Measurements from ENCODE around the gene TBC1D22A. TPM values are rescaled to one million over a fixed set of nuclear protein-coding genes. Genes with fewer than 3 reads are reported as not detected.

Gene TBC1D22A
- total RNA-seq, 6 experiments from 2014 or later: 20.4 to 24.1 (median 22.2) TPM

DNA sequence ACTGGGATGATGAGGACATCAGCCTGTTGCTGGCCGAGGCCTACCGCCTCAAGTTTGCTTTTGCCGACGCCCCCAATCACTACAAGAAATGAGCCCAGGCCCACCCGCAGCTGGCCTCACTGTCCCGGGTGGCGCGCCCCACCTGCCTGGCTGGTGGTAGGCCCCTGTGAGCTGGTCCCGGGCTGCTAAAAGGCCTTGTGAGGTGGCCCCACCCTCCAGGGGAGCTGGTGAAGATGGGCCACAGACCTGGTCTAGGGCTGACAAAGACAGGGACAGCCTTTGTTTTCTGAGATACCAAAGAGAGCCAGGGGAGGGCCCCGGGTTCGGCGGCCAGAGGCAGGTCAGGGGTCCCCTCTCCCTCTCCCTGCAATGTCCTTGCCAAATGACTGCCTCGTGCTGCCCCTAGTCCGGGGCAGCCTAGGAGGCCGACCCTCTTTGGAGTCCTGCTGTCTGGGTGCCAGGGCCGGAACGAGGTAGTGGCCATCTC is 411.1 kb downstream of the TBC1D22A start:
- TF ChIP-seq, protein P1, sequence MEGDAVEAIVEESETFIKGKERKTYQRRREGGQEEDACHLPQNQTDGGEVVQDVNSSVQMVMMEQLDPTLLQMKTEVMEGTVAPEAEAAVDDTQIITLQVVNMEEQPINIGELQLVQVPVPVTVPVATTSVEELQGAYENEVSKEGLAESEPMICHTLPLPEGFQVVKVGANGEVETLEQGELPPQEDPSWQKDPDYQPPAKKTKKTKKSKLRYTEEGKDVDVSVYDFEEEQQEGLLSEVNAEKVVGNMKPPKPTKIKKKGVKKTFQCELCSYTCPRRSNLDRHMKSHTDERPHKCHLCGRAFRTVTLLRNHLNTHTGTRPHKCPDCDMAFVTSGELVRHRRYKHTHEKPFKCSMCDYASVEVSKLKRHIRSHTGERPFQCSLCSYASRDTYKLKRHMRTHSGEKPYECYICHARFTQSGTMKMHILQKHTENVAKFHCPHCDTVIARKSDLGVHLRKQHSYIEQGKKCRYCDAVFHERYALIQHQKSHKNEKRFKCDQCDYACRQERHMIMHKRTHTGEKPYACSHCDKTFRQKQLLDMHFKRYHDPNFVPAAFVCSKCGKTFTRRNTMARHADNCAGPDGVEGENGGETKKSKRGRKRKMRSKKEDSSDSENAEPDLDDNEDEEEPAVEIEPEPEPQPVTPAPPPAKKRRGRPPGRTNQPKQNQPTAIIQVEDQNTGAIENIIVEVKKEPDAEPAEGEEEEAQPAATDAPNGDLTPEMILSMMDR (IDR thresholded peaks at IDR 0.05): no peak
- Mint-ChIP-seq H3K36me3 (ENCODE audit: low read depth) (peaks cover 7% of the 10 kb centered on the region; the same call in 1 of the 2 replicates), H3K4me3 (no peak overlapping the region), H3K27me3 (ENCODE audit: insufficient read depth) (peaks cover 4% of the 10 kb centered on the region), H3K27ac (no peak overlapping the region), H3K4me1 (ENCODE audit: low read depth) (no peaks in the 10 kb centered on the region), H3K9me3 (peaks cover 10% of the 10 kb centered on the region; the same call in 1 of the 2 replicates)
- no peak for DNase-seq

DNA sequence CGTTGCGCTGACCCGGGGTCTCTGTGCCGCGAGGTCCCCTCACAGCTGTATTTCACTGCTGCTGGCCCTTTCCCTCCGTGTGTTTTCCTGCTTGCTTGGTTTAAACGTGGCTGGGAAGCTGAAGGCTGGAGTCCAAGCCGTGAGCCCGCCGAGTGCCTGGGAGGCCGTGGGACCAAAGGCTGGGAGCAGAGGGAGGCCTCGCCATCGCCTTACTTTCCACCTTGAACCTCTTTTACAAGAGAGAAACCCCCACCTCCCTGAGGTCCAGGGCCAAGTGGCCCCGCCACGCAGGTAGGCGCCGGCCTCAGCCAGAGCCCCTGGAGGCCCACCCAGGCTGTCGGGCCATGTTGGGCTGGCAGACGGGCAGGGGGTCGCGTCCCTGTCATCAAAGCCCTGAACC is 411.6 kb downstream of the TBC1D22A start:
- no peak overlapping the region for H3K27ac Mint-ChIP-seq
- peaks cover 7% of the 10 kb centered on the region; the same call in 1 of the 2 replicates for H3K36me3 Mint-ChIP-seq (ENCODE audit: low read depth)
- H3K4me1 Mint-ChIP-seq (ENCODE audit: low read depth): no peaks in the 10 kb centered on the region
- no peak for DNase-seq
- TF ChIP-seq, protein P1 (IDR thresholded peaks at IDR 0.05): no peak
- peaks cover 4% of the 10 kb centered on the region for H3K27me3 Mint-ChIP-seq (ENCODE audit: insufficient read depth)
- H3K9me3 Mint-ChIP-seq: peaks cover 15% of the 10 kb centered on the region; the same call in 1 of the 2 replicates
- no peak overlapping the region for H3K4me3 Mint-ChIP-seq

DNA sequence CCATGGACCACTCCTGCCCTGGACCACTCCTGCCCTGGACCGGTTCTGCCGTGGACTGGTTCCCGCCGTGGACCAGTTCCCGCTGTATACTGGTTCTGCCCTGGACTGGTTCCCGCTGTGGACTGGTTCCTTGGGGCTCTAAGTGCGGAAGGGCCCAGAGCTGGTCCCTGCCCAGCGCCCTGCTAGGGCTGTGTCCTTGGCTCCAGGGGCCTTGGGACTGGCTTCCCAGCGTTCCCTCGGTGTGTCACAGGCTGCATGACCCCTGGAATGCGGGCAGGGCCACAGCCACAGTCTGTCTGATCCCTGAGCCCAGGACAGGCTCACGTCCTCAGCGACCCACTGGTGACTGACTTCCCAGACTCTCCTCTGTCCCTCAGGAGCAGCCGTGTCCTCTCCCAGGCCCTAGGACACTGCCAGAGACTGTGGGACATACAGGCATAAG is 412.2 kb downstream of the TBC1D22A start:
- DNase-seq: no peak
- H3K36me3 Mint-ChIP-seq (ENCODE audit: low read depth): peaks cover 7% of the 10 kb centered on the region; the same call in 1 of the 2 replicates
- H3K9me3 Mint-ChIP-seq: peaks cover 21% of the 10 kb centered on the region; the same call in 1 of the 2 replicates
- TF ChIP-seq, protein P1 (IDR thresholded peaks at IDR 0.05): no peak
- H3K4me1 Mint-ChIP-seq (ENCODE audit: low read depth): no peaks in the 10 kb centered on the region
- no peak overlapping the region for H3K4me3 Mint-ChIP-seq
- H3K27ac Mint-ChIP-seq: no peak overlapping the region
- peaks cover 4% of the 10 kb centered on the region for H3K27me3 Mint-ChIP-seq (ENCODE audit: insufficient read depth)

DNA sequence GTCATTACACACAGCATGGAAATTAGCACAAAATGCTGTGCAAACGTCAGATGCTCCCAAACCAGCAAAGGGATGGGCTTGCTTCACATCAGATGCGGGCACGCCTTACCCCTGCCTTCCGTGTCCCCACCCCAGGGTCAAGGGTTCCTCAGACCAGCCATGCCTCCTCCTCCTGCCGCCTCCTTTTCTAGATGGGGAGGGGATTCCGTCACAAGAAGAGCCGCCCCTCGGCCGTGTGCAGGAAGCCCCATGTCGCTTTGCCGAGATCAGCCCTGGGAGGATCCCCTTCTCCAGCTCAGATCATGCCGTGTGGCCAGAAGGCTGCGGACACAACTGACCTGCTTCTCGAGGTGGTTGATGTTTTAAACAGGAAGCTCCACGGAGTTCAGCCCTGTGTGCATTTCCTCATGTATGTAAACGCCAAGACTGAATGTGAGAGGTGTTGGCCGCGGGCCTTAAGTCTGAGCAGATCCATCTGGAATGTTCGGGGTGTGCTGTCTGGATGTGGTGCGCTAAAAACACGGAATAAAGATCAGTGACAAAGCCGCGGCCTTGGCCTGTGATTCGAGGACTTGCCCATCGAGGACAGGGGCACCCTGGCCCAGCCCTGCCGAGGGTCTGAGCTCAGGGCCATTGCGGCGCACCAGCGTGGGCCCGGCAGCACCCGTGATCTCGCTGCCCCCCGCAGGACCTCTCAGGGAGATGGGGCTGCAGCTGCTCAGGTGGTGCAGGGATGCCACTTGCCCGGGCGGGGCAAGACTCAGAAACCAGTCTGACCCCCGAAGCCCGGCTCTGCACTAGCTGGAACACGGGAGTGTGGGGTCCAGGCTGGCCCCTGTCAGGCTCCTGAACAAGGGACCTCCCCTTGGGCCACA is 412.9 kb downstream of the TBC1D22A start:
- Mint-ChIP-seq H3K9me3 (peaks cover 26% of the 10 kb centered on the region; the same call in 1 of the 2 replicates), H3K36me3 (ENCODE audit: low read depth) (peaks cover 7% of the 10 kb centered on the region; the same call in 1 of the 2 replicates), H3K4me3 (no peak overlapping the region), H3K27me3 (ENCODE audit: insufficient read depth) (peaks cover 5% of the 10 kb centered on the region), H3K4me1 (ENCODE audit: low read depth) (no peaks in the 10 kb centered on the region), H3K27ac (no peak overlapping the region)
- DNase-seq: no peak
- TF ChIP-seq, protein P1 (IDR thresholded peaks at IDR 0.05): no peak

DNA sequence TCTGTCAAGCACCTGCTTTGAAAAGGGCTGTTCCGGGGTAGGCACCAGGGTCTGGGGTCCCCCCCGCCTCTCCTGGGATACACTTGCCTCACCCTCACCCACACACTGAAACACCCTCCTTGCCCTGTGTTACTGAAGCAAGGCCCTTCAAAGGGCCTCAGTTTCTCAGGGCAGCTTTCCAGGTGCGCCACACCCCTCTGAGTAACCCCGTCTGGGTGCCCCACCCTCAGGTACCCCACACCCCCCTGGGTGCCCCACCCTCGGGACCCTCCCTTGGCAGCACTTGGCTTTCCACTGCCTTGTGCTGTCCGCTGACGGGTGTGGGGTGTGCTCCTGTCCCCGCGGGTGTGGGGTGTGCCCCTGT is 413.6 kb downstream of the TBC1D22A start:
- TF ChIP-seq, protein P1 (IDR thresholded peaks at IDR 0.05): no peak
- Mint-ChIP-seq H3K4me3 (no peak overlapping the region), H3K4me1 (ENCODE audit: low read depth) (no peaks in the 10 kb centered on the region)

More for the DNA sequence above, 413.6 kb downstream of the TBC1D22A start:
- Mint-ChIP-seq H3K9me3 (peaks cover 26% of the 10 kb centered on the region; the same call in 1 of the 2 replicates), H3K27me3 (ENCODE audit: insufficient read depth) (peaks cover 6% of the 10 kb centered on the region), H3K27ac (no peak overlapping the region), H3K36me3 (ENCODE audit: low read depth) (peaks cover 7% of the 10 kb centered on the region; the same call in 1 of the 2 replicates)
- no peak for DNase-seq

All from HFFc6 (cell line).